HEK293 (cell line): ENCODE measurements around the gene SEC62.

Experiments
- CTCF ChIA-PET: fragments of 350-600 bp; formaldehyde crosslinking; extraction: SDS; loops from one replicate; lab custom pipeline; 2021; ENCODE audit warnings: antibody characterized with exemption; lab: Yijun Ruan, JAX
- POLR2A ChIA-PET: fragments of 300-600 bp; formaldehyde crosslinking; extraction: SDS; loops from one replicate; lab custom pipeline; 2020; ENCODE audit warnings: antibody characterized with exemption, inconsistent platforms; lab: Yijun Ruan, JAX
- H3K27ac ChIP-seq: fragments of 200-500 bp; sonication (Bioruptor generic); 2 replicates; pipeline ENCODE4 v1.5.1; 2014; ENCODE audit warnings: low read depth, low read length, control low read depth, inconsistent platforms; ENCODE audit errors: extremely low read depth
- H3K36me3 ChIP-seq, 2 experiments: fragments of 200-500 bp in 1 of 2; sonication (Bioruptor generic) in 1 of 2; 1 replicate in 1 of 2; 2 replicates in 1 of 2; pipeline ENCODE4 v1.5.1; 2014 to 2017; ENCODE audit warnings: inconsistent platforms in 2 of 2, low read length in 2 of 2; ENCODE audit not compliant: control insufficient read depth in 2 of 2, insufficient read depth in 1 of 2
- H3K4me1 ChIP-seq: fragments of 200-500 bp; sonication (Bioruptor generic); 2 replicates; pipeline ENCODE4 v1.5.1; 2014; ENCODE audit warnings: mild to moderate bottlenecking, low read length, inconsistent platforms; ENCODE audit not compliant: control insufficient read depth, insufficient read depth
- H3K4me3 ChIP-seq: 2 replicates; pipeline ENCODE4 v1.5.1; 2011; ENCODE audit warnings: low read depth, mild to moderate bottlenecking, control low read depth, low read length, moderate library complexity
- H3K9me3 ChIP-seq: fragments of 200-500 bp; sonication (Bioruptor generic); 2 replicates; pipeline ENCODE4 v1.5.1; 2014; ENCODE audit warnings: low read depth, low read length, inconsistent platforms; ENCODE audit not compliant: control insufficient read depth, insufficient read depth
- BCL6B ChIP-seq: fragments of 450-650 bp; formaldehyde crosslinking; IDR thresholded peaks from 2 replicates; pipeline ENCODE4 v1.5.1; 2017; ENCODE audit warnings: missing biosample characterization, missing genetic modification characterization
- KLF8 ChIP-seq: fragments of 450-650 bp; formaldehyde crosslinking; IDR thresholded peaks from 2 replicates; pipeline ENCODE4 v1.5.1; 2016; ENCODE audit warnings: missing biosample characterization, missing genetic modification characterization
- OSR2 ChIP-seq: fragments of 450-650 bp; formaldehyde crosslinking; IDR thresholded peaks from 2 replicates; pipeline ENCODE4 v1.5.1; 2016; ENCODE audit warnings: missing biosample characterization, missing genetic modification characterization
- PBX3 ChIP-seq: sonication (generic); formaldehyde crosslinking; IDR thresholded peaks from 2 replicates; pipeline ENCODE4 v1.8.1; 2022; ENCODE audit warnings: mild to moderate bottlenecking, moderate library complexity, missing genetic modification reagents
- SP7 ChIP-seq: fragments of 450-650 bp; formaldehyde crosslinking; IDR thresholded peaks from 2 replicates; pipeline ENCODE4 v1.5.1; 2016; ENCODE audit warnings: missing biosample characterization, missing genetic modification characterization
- ZBTB44 ChIP-seq: fragments of 450-650 bp; IDR thresholded peaks from 2 replicates; pipeline ENCODE4 v1.5.1; 2018; ENCODE audit warnings: missing biosample characterization, mild to moderate bottlenecking, missing genetic modification characterization
- ZBTB8A ChIP-seq: fragments of 450-650 bp; formaldehyde crosslinking; IDR thresholded peaks from 2 replicates; pipeline ENCODE4 v1.5.1; 2016; ENCODE audit warnings: missing biosample characterization, missing genetic modification characterization
- ZNF121 ChIP-seq: fragments of 450-650 bp; formaldehyde crosslinking; IDR thresholded peaks from 2 replicates; pipeline ENCODE4 v1.5.1; 2016; ENCODE audit warnings: missing biosample characterization, missing genetic modification characterization
- ZNF175 ChIP-seq: fragments of 450-650 bp; formaldehyde crosslinking; IDR thresholded peaks from 2 replicates; pipeline ENCODE4 v1.5.1; 2016; ENCODE audit warnings: missing biosample characterization, missing genetic modification characterization
- ZNF239 ChIP-seq: fragments of 450-650 bp; formaldehyde crosslinking; IDR thresholded peaks from 2 replicates; pipeline ENCODE4 v1.5.1; 2016; ENCODE audit warnings: missing biosample characterization, missing genetic modification characterization
- ZNF324 ChIP-seq: fragments of 450-650 bp; formaldehyde crosslinking; IDR thresholded peaks from 2 replicates; pipeline ENCODE4 v1.5.1; 2016; ENCODE audit warnings: missing biosample characterization, missing genetic modification characterization
- ZNF366 ChIP-seq: fragments of 450-650 bp; formaldehyde crosslinking; conservative IDR thresholded peaks from 2 replicates; pipeline ENCODE4 v1.5.1; 2016; ENCODE audit warnings: missing biosample characterization, missing genetic modification characterization
- ZNF416 ChIP-seq: fragments of 450-650 bp; formaldehyde crosslinking; IDR thresholded peaks from 2 replicates; pipeline ENCODE4 v1.5.1; 2016; ENCODE audit warnings: missing biosample characterization, missing genetic modification characterization
- ZNF521 ChIP-seq: fragments of 450-650 bp; formaldehyde crosslinking; IDR thresholded peaks from 2 replicates; pipeline ENCODE4 v1.5.1; 2017; ENCODE audit warnings: missing biosample characterization, mild to moderate bottlenecking, missing genetic modification characterization
- ZNF600 ChIP-seq: fragments of 450-650 bp; formaldehyde crosslinking; IDR thresholded peaks from 2 replicates; pipeline ENCODE4 v1.5.1; 2016; ENCODE audit warnings: missing biosample characterization, missing genetic modification characterization
- ZNF654 ChIP-seq: fragments of 450-650 bp; formaldehyde crosslinking; IDR thresholded peaks from 2 replicates; pipeline ENCODE4 v1.5.1; 2016; ENCODE audit warnings: low read depth, missing biosample characterization, missing genetic modification characterization
- ZNF658 ChIP-seq: fragments of 450-650 bp; formaldehyde crosslinking; IDR thresholded peaks from 2 replicates; pipeline ENCODE4; 2016; ENCODE audit warnings: missing biosample characterization, missing genetic modification characterization
- ZNF768 ChIP-seq: fragments of 450-650 bp; formaldehyde crosslinking; IDR thresholded peaks from 2 replicates; pipeline ENCODE4 v1.5.1; 2018; ENCODE audit warnings: missing biosample characterization, mild to moderate bottlenecking, missing genetic modification characterization
- ZSCAN5A ChIP-seq: fragments of 450-650 bp; formaldehyde crosslinking; IDR thresholded peaks from 2 replicates; pipeline ENCODE4 v1.5.1; 2016; ENCODE audit warnings: missing biosample characterization, missing genetic modification characterization
- TF ChIP-seq, protein P1 (sequence below): fragments of 450-650 bp; formaldehyde crosslinking; IDR thresholded peaks from 2 replicates; pipeline ENCODE4 v1.5.1; 2016; ENCODE audit warnings: missing biosample characterization, missing genetic modification characterization, borderline replicate concordance

The SEC62 gene

DNA sequence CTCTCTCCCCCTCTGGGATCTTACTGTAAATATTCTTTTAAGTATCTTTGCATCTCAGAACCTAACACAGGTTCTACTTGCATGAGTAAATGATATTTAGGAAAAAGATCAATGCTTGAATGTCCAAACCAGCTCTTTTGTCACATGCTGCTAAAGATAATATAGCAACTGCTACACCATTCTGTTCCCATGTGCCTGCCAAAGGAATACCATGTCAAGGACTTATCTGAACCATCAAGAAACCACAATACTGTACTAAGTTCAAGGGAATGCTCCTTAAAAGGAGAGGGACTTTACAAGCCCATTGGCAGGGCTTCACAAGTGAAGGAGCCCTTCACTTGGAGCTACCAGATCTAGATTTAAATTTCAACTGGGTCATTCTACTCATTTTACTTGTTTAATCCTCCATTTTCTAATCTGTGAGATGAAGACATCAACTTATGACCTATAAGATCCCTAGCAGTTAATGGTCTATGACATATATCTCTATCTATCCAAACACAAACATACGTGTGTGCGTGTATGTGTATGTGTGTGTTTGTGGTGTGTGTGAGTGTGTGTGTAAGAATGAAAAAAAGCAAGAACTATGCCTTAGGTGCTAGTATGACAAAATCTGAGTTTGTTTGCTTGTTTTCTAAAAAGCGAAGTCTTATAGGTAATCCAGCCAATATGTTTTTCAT is 13.0 kb upstream of the SEC62 start (continued):
- no peak for TF ChIP-seq ZSCAN5A (tag by site-specific recombination)
- TF ChIP-seq KLF8 (tag by site-specific recombination): no peak
- no peak for TF ChIP-seq ZNF324 (tag by site-specific recombination)
- TF ChIP-seq ZNF768: no peak
- TF ChIP-seq, protein P1, sequence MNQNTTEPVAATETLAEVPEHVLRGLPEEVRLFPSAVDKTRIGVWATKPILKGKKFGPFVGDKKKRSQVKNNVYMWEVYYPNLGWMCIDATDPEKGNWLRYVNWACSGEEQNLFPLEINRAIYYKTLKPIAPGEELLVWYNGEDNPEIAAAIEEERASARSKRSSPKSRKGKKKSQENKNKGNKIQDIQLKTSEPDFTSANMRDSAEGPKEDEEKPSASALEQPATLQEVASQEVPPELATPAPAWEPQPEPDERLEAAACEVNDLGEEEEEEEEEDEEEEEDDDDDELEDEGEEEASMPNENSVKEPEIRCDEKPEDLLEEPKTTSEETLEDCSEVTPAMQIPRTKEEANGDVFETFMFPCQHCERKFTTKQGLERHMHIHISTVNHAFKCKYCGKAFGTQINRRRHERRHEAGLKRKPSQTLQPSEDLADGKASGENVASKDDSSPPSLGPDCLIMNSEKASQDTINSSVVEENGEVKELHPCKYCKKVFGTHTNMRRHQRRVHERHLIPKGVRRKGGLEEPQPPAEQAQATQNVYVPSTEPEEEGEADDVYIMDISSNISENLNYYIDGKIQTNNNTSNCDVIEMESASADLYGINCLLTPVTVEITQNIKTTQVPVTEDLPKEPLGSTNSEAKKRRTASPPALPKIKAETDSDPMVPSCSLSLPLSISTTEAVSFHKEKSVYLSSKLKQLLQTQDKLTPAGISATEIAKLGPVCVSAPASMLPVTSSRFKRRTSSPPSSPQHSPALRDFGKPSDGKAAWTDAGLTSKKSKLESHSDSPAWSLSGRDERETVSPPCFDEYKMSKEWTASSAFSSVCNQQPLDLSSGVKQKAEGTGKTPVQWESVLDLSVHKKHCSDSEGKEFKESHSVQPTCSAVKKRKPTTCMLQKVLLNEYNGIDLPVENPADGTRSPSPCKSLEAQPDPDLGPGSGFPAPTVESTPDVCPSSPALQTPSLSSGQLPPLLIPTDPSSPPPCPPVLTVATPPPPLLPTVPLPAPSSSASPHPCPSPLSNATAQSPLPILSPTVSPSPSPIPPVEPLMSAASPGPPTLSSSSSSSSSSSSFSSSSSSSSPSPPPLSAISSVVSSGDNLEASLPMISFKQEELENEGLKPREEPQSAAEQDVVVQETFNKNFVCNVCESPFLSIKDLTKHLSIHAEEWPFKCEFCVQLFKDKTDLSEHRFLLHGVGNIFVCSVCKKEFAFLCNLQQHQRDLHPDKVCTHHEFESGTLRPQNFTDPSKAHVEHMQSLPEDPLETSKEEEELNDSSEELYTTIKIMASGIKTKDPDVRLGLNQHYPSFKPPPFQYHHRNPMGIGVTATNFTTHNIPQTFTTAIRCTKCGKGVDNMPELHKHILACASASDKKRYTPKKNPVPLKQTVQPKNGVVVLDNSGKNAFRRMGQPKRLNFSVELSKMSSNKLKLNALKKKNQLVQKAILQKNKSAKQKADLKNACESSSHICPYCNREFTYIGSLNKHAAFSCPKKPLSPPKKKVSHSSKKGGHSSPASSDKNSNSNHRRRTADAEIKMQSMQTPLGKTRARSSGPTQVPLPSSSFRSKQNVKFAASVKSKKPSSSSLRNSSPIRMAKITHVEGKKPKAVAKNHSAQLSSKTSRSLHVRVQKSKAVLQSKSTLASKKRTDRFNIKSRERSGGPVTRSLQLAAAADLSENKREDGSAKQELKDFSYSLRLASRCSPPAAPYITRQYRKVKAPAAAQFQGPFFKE (tag by site-specific recombination): no peak
- TF ChIP-seq ZNF658 (tag by site-specific recombination): no peak
- TF ChIP-seq BCL6B (tag by site-specific recombination): no peak
- TF ChIP-seq, all 188 proteins: peak for 0

DNA sequence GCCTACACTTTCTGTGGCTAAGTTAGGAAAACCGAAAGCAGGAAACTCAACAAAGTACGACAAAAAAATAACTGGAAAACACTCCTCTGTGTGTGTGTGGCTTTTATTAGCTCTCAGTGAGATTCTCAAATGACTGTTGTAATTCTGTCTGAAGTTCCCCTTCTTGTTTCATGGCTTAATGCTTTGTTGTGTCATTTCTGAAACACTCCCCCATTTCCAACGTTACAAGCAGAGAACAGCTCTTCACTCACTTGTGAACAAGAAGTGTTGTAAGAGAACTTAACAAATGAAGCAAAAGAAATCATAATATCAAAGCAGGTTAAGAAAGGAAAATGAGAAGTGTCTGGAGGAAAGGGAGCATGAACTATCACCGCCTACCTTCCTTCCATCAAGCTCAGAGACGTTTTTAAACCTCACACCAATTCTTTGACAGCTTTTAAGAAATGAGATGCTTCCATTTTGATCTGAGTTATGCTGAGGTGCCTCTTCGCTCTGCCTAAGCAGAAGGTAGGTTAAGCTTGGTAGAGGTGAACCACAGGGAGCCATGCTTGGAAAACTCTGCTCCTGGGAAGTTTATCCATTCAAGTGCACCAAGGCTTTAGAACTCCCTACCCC is 12.4 kb upstream of the SEC62 start:
- H3K4me1 ChIP-seq: no peaks in the 10 kb centered on the region
- H3K27ac ChIP-seq: no peak overlapping the region
- TF ChIP-seq ZNF600 (no peak), OSR2 (tag by site-specific recombination) (no peak), ZNF416 (tag by site-specific recombination) (no peak), ZNF366 (tag by site-specific recombination) (no peak), SP7 (tag by site-specific recombination) (no peak), PBX3 (CRISPR knock-in tag) (no peak), ZNF521 (tag by site-specific recombination) (no peak), ZBTB44 (tag by site-specific recombination) (no peak), ZNF121 (tag by site-specific recombination) (no peak), ZNF239 (no peak), ZBTB8A (tag by site-specific recombination) (no peak), ZNF654 (tag by site-specific recombination) (no peak), ZNF175 (tag by site-specific recombination) (no peak)
- TF ChIP-seq, all 188 proteins: peak for 0
- H3K36me3 ChIP-seq: no peaks in the 10 kb centered on the region
- no peak overlapping the region for H3K4me3 ChIP-seq
- ChIA-PET CTCF (no interaction called here), POLR2A (no interaction called here)
- no peaks in the 10 kb centered on the region for H3K9me3 ChIP-seq
